Large intestine (tissue), 3 donors: Measurements from ENCODE around the gene SPSB2. TPM values are rescaled to one million over a fixed set of nuclear protein-coding genes. Genes with fewer than 3 reads are reported as not detected.

ENCODE experiments used
- DNase-seq, 2 donors: peaks; one replicate each; pipeline versions ENCODE4 v3.0.0 to v3.0.0-alpha.2; 2013
- H3K27ac ChIP-seq: one replicate; pipeline ENCODE4 v1.5.1; 2013; ENCODE audit warnings: low read length
- H3K27me3 ChIP-seq: 2 replicates; pipeline ENCODE4 v1.6.1; 2013; ENCODE audit warnings: low read length; ENCODE audit not compliant: control insufficient read depth, insufficient read depth
- H3K36me3 ChIP-seq: 2 replicates; pipeline ENCODE4 v1.6.1; 2013; ENCODE audit warnings: low read length; ENCODE audit not compliant: control insufficient read depth, insufficient read depth
- H3K4me1 ChIP-seq: one replicate; pipeline ENCODE4 v1.6.1; 2013; ENCODE audit warnings: low read length; ENCODE audit not compliant: control insufficient read depth, insufficient read depth
- H3K4me3 ChIP-seq: one replicate; pipeline ENCODE4 v1.5.1; 2013; ENCODE audit warnings: low read length
- H3K9me3 ChIP-seq: one replicate; pipeline ENCODE4 v1.6.1; 2013; ENCODE audit warnings: mild to moderate bottlenecking, low read depth, low read length, moderate library complexity; ENCODE audit not compliant: control insufficient read depth
- WGBS: methylation state at CpG from one replicate; pipeline ENCODE4 v1.1.5; 2013; ENCODE audit warnings: low lambda C conversion rate; ENCODE audit not compliant: insufficient coverage; 5-methylcytosine and 5-hydroxymethylcytosine counted together
- polyA plus RNA-seq: library from polyadenylated mRNA; unstranded; fragments of 120-200 nt; gene quantifications from one replicate; pipeline ENCODE4 v1.2.1, GENCODE V29; 2013

SPSB2 gene
- polyA plus RNA-seq, 1 donor, result 15.3 TPM

DNA sequence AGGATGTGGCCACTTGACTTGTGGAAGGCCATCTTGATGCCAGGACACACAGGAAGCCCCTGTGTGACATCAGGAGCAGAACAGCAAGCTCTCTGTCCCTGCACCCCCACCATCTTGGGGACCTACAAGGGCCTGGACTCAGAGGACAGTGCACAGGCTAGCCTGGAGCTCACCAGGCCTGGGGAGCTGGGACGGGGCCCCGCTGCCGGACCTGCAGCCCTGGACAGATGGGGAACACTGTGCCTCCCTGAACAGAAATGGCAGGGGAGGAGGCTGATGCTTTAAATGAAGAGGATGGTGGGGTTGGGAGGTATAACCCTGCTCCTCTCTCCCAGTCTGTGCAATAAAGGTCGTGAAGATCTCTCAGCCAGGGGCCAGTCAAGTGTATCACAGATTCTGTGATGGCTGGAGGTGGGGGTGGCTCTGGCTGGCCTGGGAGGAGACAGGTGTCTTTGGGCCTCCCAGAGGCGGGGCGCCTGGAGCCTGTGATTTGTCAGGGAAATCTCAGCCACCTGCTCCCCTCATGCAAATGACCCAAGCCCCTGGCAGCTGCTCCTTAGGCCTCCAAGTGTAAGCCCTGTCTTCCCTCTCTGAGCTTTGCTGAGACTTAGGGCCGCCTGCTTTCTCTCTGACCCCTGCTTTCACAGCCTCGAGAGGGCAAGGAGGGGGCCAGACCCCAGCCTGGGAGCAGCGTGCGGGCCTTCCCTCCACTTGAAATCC lies 33.5 kb downstream of the SPSB2 start:
- Histone ChIP-seq H3K4me1 (peaks cover 17% of the 10 kb centered on the region), H3K4me3 (no peak overlapping the region), H3K36me3 (peaks cover 45% of the 10 kb centered on the region), H3K9me3 (no peaks in the 10 kb centered on the region), H3K27ac (no peak overlapping the region), H3K27me3 (no peaks in the 10 kb centered on the region)
- no CpG with 5 or more reads among the region's 10 CpGs for WGBS
- peak in 1 of 2 donors; percentile 42 for DNase-seq

DNA sequence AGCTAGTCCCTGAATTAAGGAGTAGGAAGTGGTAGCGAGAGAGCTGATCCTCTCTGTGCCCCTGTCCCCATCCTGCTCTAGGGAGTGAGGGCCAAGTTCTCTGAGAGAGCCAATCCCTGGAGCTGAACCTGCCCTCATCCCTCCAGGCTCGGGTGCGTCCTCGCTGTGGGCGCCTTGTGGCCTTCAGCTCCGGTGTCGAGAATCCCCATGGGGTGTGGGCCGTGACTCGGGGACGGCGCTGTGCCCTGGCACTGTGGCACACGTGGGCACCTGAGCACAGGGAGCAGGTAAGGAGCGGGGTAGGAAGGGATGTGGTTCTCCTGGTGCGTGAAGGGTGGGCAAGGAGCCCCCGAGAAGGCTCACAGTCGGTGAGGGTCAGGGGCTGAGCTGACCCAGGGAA lies 34.2 kb downstream of the SPSB2 start:
- Histone ChIP-seq H3K4me1 (peaks cover 18% of the 10 kb centered on the region), H3K9me3 (no peaks in the 10 kb centered on the region), H3K27me3 (no peaks in the 10 kb centered on the region), H3K4me3 (no peak overlapping the region), H3K27ac (no peak overlapping the region), H3K36me3 (peaks cover 41% of the 10 kb centered on the region)
- no peak for DNase-seq
- no CpG with 5 or more reads among the region's 16 CpGs for WGBS

DNA sequence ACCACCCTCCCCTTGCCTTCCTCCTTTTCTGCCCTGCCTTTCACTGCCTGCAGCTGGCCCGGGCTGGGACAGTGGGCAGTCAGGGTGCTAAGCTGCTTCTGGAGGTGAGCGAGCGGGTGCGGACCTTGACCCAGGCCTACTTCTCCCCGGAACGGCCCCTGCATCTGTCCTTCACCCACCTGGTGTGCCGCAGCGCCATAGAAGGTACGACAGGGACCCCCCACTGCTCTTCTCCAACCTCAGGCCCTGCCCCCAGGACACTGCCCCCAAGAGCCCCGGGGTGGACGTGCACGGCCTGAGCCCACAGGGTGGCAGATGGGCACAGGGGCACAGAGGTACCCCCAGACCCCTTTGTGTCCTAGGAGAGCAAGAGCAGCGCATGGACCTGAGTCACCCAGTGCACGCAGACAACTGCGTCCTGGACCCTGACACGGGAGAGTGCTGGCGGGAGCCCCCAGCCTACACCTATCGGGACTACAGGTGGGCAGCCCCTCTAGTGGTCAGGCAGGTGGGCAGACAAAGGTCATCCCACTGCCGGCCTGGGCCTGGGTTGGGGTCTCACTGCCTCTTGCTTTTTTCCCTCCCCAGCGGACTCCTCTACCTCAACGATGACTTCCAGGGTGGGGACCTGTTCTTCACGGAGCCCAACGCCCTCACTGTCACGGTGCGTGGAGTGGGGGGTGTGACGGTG lies 35.6 kb downstream of the SPSB2 start:
- no peaks in the 10 kb centered on the region for H3K9me3 ChIP-seq
- peaks cover 16% of the 10 kb centered on the region for H3K4me1 ChIP-seq
- peaks cover 42% of the 10 kb centered on the region for H3K36me3 ChIP-seq
- H3K27ac ChIP-seq, result no peak overlapping the region
- no peak overlapping the region for H3K4me3 ChIP-seq
- DNase-seq, result no peak
- WGBS, result no CpG with 5 or more reads among the region's 26 CpGs
- H3K27me3 ChIP-seq, result no peaks in the 10 kb centered on the region

DNA sequence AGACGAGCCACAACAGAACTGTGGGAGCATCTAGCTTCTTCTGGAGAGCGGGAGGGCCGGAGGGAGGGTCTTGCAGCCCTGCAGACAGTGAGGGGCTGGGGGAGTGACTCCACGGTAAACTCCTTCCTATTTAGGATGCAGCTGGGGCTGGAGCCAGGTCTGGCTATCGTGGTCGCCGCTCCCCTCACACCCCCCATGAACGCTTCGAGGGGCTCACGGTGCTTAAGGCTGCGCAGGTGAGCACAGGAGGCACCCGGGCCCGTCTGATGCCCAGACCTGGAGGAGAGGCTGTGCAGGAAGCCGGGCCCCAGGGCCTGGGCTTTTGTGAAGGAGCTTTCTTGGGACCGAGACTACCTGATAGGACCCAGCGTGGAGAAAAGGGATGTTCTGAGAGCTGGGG lies 36.3 kb downstream of the SPSB2 start:
- DNase-seq, result no peak
- no peak overlapping the region for H3K27ac ChIP-seq
- H3K4me1 ChIP-seq, result peaks cover 16% of the 10 kb centered on the region
- H3K9me3 ChIP-seq, result no peaks in the 10 kb centered on the region
- peaks cover 47% of the 10 kb centered on the region for H3K36me3 ChIP-seq
- no peak overlapping the region for H3K4me3 ChIP-seq
- WGBS, result no CpG with 5 or more reads among the region's 16 CpGs
- H3K27me3 ChIP-seq, result no peaks in the 10 kb centered on the region

DNA sequence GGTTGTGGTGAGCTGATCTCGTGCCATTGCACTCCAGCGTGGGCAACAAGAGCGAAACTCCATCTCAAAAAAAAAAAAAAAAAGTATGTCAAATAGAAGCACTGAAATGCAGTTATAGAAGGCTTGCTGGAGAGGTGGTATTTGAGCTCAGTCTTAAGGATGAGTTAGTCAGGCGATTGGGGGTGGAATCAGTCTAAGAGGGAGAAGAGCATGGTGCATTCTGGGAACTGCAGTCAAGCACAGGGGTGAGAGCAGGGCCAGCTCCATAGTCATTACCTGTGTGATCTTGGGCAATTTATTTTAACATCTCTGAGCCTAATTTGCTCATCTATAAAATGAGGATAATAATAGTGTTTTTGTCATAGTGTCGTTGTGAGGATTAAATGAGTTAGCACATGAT lies 38.2 kb downstream of the SPSB2 start:
- no peak for DNase-seq
- Histone ChIP-seq H3K27me3 (no peaks in the 10 kb centered on the region), H3K4me3 (no peak overlapping the region), H3K4me1 (peaks cover 15% of the 10 kb centered on the region), H3K9me3 (no peaks in the 10 kb centered on the region), H3K36me3 (peaks cover 58% of the 10 kb centered on the region), H3K27ac (peak overlapping the region; percentile 36)
- WGBS, result 100% methylated on average over 3 of the region's 5 CpGs

DNA sequence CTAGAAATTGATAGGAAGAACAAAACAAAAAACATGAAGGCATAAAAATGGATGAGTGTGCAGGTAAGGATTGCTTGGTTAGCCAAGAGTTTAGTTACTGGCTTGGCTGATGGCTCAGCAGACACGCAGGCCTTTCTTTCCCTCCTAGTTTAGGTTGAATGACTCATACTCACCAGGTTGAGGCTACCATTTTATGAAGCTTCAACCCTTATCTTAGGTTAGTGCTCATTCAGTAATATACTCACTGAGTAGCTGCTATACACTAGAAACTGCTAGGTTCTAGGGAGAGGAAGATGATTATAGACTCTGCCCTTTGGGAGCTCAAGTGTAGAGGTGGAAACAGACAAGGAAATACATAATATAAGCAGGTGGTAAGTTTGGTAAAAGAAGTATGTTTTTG lies 38.8 kb downstream of the SPSB2 start:
- no peaks in the 10 kb centered on the region for H3K27me3 ChIP-seq
- no CpG with 5 or more reads among the region's 1 CpG for WGBS
- no peak overlapping the region for H3K4me3 ChIP-seq
- peak overlapping the region; percentile 59 for H3K27ac ChIP-seq
- H3K4me1 ChIP-seq, result peaks cover 12% of the 10 kb centered on the region
- DNase-seq, result peak; percentile 46 to 76
- no peaks in the 10 kb centered on the region for H3K9me3 ChIP-seq
- peaks cover 53% of the 10 kb centered on the region for H3K36me3 ChIP-seq

DNA sequence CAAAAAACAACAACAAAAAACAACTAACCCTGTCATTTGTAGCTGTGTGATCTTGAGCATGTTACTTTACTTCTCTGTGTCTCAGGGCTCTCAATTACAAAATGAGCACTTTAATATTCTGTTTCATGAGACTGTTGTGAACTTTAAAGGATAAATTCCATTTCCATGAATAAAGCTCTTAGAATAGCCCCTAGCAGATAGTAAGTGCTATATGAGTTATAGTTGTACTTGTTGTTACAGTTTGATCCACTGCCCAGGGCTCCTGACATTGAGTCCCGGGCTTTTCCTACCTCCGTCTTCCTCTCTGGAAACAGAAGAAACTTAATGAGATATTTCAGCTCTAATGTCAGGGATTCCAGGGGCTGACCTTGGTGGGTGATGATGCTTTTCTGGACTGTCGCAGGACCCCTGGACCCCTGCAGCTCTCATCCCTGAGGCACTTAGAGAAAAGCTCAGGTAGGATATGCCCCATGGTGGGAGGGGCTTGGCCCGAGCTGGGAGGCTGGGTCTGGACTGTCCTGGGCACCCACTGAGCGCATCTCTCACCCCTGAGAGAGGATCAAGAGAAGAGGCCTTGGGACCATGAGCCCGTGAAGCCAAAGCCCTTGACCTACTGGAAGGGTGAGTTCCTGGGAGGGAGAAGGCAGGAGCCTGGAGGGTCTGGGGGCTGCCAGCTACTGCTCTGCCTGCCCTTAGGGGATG lies 39.8 kb downstream of the SPSB2 start:
- Histone ChIP-seq H3K9me3 (no peaks in the 10 kb centered on the region), H3K27me3 (no peaks in the 10 kb centered on the region), H3K4me1 (peaks cover 12% of the 10 kb centered on the region), H3K36me3 (peaks cover 44% of the 10 kb centered on the region), H3K27ac (peak overlapping the region; percentile 59), H3K4me3 (no peak overlapping the region)
- DNase-seq, result no peak
- no CpG with 5 or more reads among the region's 6 CpGs for WGBS

DNA sequence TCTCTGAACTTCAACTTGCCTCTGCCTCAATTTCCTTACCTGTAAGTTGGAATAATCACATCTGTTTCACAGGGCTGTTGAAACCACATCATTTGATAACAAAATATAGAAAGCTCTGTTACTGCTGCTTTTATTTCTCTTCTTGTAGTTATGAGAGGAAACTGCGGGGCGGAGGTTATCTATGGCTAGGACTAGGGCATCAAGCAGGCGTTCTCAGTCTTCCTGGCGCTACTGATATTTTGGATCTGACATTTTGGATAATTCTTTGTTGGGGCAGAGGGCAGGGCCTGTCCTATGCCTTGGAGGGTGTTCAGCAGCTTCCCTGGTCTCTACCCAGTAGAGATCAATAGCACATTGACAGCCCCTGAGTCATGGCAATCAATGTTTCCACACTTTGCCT lies 41.0 kb downstream of the SPSB2 start:
- H3K4me3 ChIP-seq, result no peak overlapping the region
- H3K9me3 ChIP-seq, result no peaks in the 10 kb centered on the region
- WGBS, result no CpG with 5 or more reads among the region's 4 CpGs
- H3K27ac ChIP-seq, result no peak overlapping the region
- no peaks in the 10 kb centered on the region for H3K27me3 ChIP-seq
- peaks cover 32% of the 10 kb centered on the region for H3K36me3 ChIP-seq
- no peak for DNase-seq
- peaks cover 20% of the 10 kb centered on the region for H3K4me1 ChIP-seq

DNA sequence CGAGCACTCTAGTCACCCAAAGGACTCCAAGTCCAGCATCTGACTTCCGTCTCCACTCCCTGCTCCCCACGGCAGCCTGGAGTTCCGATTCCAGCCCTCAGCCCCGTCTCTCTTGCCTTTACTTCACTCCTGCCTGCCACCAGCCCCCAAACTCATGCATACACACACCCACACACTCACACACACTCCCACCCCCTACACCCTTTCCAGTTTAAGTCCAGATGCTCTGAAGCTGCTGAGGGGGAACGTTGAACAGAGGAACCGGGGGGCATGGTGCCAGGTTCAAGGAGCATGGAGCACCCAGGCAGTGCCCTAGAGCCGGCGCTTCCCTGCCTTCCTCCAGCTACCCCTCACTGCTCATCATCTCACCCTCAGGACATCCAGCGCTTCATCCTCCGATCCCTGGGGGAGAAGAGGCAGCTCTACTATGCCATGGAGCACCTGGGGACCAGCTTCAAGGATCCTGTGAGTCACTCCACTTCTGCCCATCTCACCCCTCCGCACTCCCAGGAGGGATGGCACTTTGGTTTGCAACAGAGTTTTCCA lies 41.6 kb downstream of the SPSB2 start:
- no peaks in the 10 kb centered on the region for H3K27me3 ChIP-seq
- H3K4me1 ChIP-seq, result peaks cover 23% of the 10 kb centered on the region
- DNase-seq, result no peak
- H3K9me3 ChIP-seq, result no peaks in the 10 kb centered on the region
- H3K27ac ChIP-seq, result no peak overlapping the region
- H3K36me3 ChIP-seq, result peaks cover 26% of the 10 kb centered on the region
- no peak overlapping the region for H3K4me3 ChIP-seq
- 80% methylated on average over 1 of the region's 12 CpGs for WGBS

DNA sequence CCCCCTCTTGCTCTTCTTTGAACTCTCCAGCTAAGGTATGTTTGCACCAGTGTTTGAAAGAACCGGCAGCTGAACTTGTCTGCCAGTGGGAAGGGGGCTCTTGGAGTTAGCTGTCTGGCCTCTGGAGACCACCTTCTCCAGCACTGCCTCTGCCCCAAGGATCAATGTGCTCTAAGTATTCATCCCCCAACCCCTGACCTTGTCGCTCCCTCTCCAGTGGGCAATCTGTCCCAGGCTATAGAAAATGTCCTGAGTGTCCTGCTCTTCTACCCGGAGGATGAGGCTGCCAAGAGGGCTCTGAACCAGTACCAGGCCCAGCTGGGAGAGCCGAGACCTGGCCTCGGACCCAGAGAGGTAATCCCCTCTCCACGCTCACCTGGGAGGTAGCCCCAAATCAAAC lies 42.1 kb downstream of the SPSB2 start:
- Histone ChIP-seq H3K27ac (no peak overlapping the region), H3K27me3 (no peaks in the 10 kb centered on the region), H3K4me1 (peaks cover 23% of the 10 kb centered on the region), H3K36me3 (peaks cover 23% of the 10 kb centered on the region), H3K9me3 (no peaks in the 10 kb centered on the region), H3K4me3 (no peak overlapping the region)
- whole genome bisulfite sequencing, result 100% methylated on average over 1 of the region's 6 CpGs
- DNase-seq, result no peak
